HepG2 (cell line): ENCODE measurements around the gene MSI2. TPM values are rescaled to one million over a fixed set of nuclear protein-coding genes. Genes with fewer than 3 reads are reported as not detected.

Experiments used
- FOXM1 ChIP-seq: sonication (generic); formaldehyde crosslinking; IDR thresholded peaks from 2 replicates; pipeline ENCODE4 v1.5.0; 2020; ENCODE audit warnings: missing genetic modification reagents
- GATA4 ChIP-seq: sonication (generic); IDR thresholded peaks from 2 replicates; pipeline ENCODE4 v1.6.1; 2016; ENCODE audit warnings: antibody characterized with exemption, low read depth, borderline replicate concordance
- KAT2B ChIP-seq: fragments of 150-350 bp; IDR thresholded peaks from 2 replicates; pipeline ENCODE4 v1.6.1; 2014; ENCODE audit warnings: low read depth, low read length, borderline replicate concordance
- MAZ ChIP-seq, 2 experiments: sonication (generic) in 1 of 2; formaldehyde crosslinking in 1 of 2; IDR thresholded peaks; 2 replicates each; pipeline versions ENCODE4 v1.5.0 to v1.6.1; 2012 to 2020; ENCODE audit warnings: low read depth in 2 of 2, mild to moderate bottlenecking in 2 of 2, borderline replicate concordance in 1 of 2, improper control_type of control experiment in 1 of 2, low read length in 1 of 2, missing genetic modification reagents in 1 of 2, moderate library complexity in 1 of 2
- RAD21 ChIP-seq: fragments of 450-650 bp; formaldehyde crosslinking; IDR thresholded peaks from 2 replicates; pipeline ENCODE4 v1.5.0; 2020; ENCODE audit warnings: mild to moderate bottlenecking
- RARA ChIP-seq: IDR thresholded peaks from 2 replicates; pipeline ENCODE4 v1.6.1; 2016; ENCODE audit warnings: missing genetic modification reagents, missing compliant biosample characterization
- REXO4 ChIP-seq: sonication (generic); formaldehyde crosslinking; IDR thresholded peaks from 2 replicates; pipeline ENCODE4 v1.8.0; 2022; ENCODE audit warnings: missing genetic modification reagents, mild to moderate bottlenecking, borderline replicate concordance
- RNF2 ChIP-seq: fragments of 450-650 bp; conservative IDR thresholded peaks from 2 replicates; pipeline ENCODE4 v1.6.1; 2016; ENCODE audit warnings: low read depth
- RXRB ChIP-seq: IDR thresholded peaks from 2 replicates; pipeline ENCODE4 v1.6.1; 2016; ENCODE audit warnings: borderline replicate concordance, missing genetic modification reagents, missing compliant biosample characterization
- SIN3A ChIP-seq: IDR thresholded peaks from 2 replicates; pipeline ENCODE4 v1.6.1; 2011; ENCODE audit warnings: low read depth, mild to moderate bottlenecking, control low read depth, low read length, borderline replicate concordance
- SP1 ChIP-seq, 2 experiments: fragments of 450-650 bp in 1 of 2; sonication (generic) in 1 of 2; formaldehyde crosslinking in 1 of 2; IDR thresholded peaks; 2 replicates each; pipeline versions ENCODE4 v1.4.0 to v1.6.1; 2016 to 2020; ENCODE audit warnings: missing genetic modification reagents in 1 of 2
- SYNCRIP ChIP-seq: fragments of 200-400 bp; formaldehyde crosslinking; IDR thresholded peaks from 2 replicates; pipeline ENCODE4 v1.6.1; 2018; ENCODE audit warnings: mild to moderate bottlenecking, low read depth, low read length; ENCODE audit not compliant: insufficient read depth
- TARDBP ChIP-seq: sonication (generic); formaldehyde crosslinking; IDR thresholded peaks from 2 replicates; pipeline ENCODE4 v1.8.0; 2022; ENCODE audit warnings: mild to moderate bottlenecking, missing genetic modification reagents
- TCF7L2 ChIP-seq: IDR thresholded peaks from 2 replicates; pipeline ENCODE4 v1.6.1; 2011; ENCODE audit warnings: mild to moderate bottlenecking, low read depth, low read length, moderate library complexity
- ZBTB21 ChIP-seq: sonication (generic); formaldehyde crosslinking; IDR thresholded peaks from 2 replicates; pipeline ENCODE4 v1.4.0; 2020; ENCODE audit warnings: missing genetic modification reagents
- ZBTB42 ChIP-seq: sonication (generic); formaldehyde crosslinking; IDR thresholded peaks from 2 replicates; pipeline ENCODE4 v1.5.0; 2020; ENCODE audit warnings: mild to moderate bottlenecking, missing genetic modification reagents
- ZFP41 ChIP-seq: sonication (generic); formaldehyde crosslinking; IDR thresholded peaks from 2 replicates; pipeline ENCODE4 v1.4.0; 2020; ENCODE audit warnings: mild to moderate bottlenecking, missing genetic modification reagents, borderline replicate concordance
- ZNF180 ChIP-seq: sonication (generic); formaldehyde crosslinking; IDR thresholded peaks from 2 replicates; pipeline ENCODE4 v1.4.0; 2020; ENCODE audit warnings: low read depth, missing genetic modification reagents, borderline replicate concordance
- ZNF331 ChIP-seq: sonication (generic); formaldehyde crosslinking; IDR thresholded peaks from 2 replicates; pipeline ENCODE4 v1.4.0; 2020; ENCODE audit warnings: missing genetic modification reagents
- ZNF431 ChIP-seq: sonication (generic); formaldehyde crosslinking; IDR thresholded peaks from 2 replicates; pipeline ENCODE4 v1.9.0; 2022; ENCODE audit warnings: missing genetic modification reagents, low read depth, mild to moderate bottlenecking, borderline replicate concordance
- ZNF879 ChIP-seq: sonication (generic); formaldehyde crosslinking; IDR thresholded peaks from 2 replicates; pipeline ENCODE4 v1.8.1; 2023; ENCODE audit warnings: missing genetic modification reagents
- polyA plus RNA-seq, 8 experiments: library from polyadenylated mRNA; depleted of rRNA in 3 of 8; stranded (reverse) in 7 of 8; unstranded in 1 of 8; fragments of >200 nt; fragmentation: Illumina TruSeq in 4 of 8; extraction: Trizol in 4 of 8; gene quantifications; 2 replicates each; pipeline versions ENCODE4 v1.2.1 to v1.2.3, GENCODE V29; 2011 to 2016; ENCODE audit warnings: low read depth in 4 of 8, missing spikeins in 1 of 8, mixed read lengths in 1 of 8; ENCODE audit not compliant: insufficient read depth in 1 of 8
- total RNA-seq, 5 experiments: library from RNA; depleted of rRNA; stranded (reverse); fragments of >200 nt; fragmentation: Illumina TruSeq; extraction: Trizol; gene quantifications; 2 replicates each; pipeline ENCODE4 v1.2.3, GENCODE V29; 2016; ENCODE audit warnings: low read depth in 1 of 5
- TF ChIP-seq, protein P1 (sequence below): sonication (generic); formaldehyde crosslinking; IDR thresholded peaks from 2 replicates; pipeline ENCODE4 v1.4.0; 2020; ENCODE audit warnings: missing genetic modification reagents
- TF ChIP-seq, protein P2 (sequence below): sonication (generic); formaldehyde crosslinking; IDR thresholded peaks from 2 replicates; pipeline ENCODE4 v1.4.0; 2020; ENCODE audit warnings: missing genetic modification reagents
- TF ChIP-seq, protein P3 (sequence below): sonication (generic); formaldehyde crosslinking; IDR thresholded peaks from 2 replicates; pipeline ENCODE4 v1.5.0; 2020; ENCODE audit warnings: missing genetic modification reagents

MSI2 gene
- total and polyA plus RNA-seq, 2 of the 13 experiments (the other 11 are each of a cell fraction or from before 2014, with no cell fraction given), result 77.5 to 78.4 TPM

DNA sequence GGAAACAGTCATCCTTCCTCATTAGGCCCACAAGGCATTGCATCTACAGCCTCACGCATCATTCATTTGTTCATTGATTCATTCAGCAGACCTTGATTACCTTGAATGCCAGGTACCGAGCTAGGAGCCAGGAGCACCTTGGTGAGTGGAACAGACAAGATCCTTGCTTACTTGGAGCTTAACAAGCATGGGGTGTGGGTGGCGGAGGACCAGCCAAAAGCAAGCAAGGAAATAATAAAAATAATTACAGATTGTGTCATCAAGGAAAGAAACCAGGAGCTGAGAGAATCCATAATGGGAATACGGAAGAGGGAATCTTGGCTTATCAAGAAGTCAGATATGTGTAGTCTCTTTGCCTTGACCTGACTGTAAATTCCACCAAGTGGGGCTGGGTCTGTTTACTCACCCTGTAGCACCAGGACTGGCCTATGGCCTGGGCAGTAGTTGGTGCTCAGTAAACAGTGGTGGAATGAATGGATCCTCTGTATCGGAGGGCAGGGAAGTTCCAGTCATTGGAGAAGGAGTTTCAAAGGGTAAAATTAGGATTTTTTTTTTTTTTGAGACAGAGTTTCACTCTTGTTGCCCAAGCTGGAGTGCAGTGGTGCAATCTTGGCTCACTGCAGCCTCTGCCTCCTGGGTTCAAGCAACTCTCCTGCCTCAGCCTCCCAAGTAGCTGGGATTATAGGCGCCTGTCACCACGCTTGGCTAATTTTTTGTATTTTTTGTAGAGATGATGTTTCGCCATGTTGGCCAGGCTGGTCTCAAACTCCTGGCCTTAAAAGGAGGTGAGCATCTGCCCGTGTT, 157.7 kb downstream of the MSI2 start (continued):
- TF ChIP-seq, protein P1, sequence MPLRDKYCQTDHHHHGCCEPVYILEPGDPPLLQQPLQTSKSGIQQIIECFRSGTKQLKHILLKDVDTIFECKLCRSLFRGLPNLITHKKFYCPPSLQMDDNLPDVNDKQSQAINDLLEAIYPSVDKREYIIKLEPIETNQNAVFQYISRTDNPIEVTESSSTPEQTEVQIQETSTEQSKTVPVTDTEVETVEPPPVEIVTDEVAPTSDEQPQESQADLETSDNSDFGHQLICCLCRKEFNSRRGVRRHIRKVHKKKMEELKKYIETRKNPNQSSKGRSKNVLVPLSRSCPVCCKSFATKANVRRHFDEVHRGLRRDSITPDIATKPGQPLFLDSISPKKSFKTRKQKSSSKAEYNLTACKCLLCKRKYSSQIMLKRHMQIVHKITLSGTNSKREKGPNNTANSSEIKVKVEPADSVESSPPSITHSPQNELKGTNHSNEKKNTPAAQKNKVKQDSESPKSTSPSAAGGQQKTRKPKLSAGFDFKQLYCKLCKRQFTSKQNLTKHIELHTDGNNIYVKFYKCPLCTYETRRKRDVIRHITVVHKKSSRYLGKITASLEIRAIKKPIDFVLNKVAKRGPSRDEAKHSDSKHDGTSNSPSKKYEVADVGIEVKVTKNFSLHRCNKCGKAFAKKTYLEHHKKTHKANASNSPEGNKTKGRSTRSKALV (CRISPR knock-in tag), result peak; percentile 79; the same call in 1 of the 2 replicates
- no peak for TF ChIP-seq FOXM1 (CRISPR knock-in tag)
- TF ChIP-seq, protein P2, sequence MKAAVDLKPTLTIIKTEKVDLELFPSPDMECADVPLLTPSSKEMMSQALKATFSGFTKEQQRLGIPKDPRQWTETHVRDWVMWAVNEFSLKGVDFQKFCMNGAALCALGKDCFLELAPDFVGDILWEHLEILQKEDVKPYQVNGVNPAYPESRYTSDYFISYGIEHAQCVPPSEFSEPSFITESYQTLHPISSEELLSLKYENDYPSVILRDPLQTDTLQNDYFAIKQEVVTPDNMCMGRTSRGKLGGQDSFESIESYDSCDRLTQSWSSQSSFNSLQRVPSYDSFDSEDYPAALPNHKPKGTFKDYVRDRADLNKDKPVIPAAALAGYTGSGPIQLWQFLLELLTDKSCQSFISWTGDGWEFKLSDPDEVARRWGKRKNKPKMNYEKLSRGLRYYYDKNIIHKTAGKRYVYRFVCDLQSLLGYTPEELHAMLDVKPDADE (CRISPR knock-in tag), result no peak
- TF ChIP-seq ZNF180 (CRISPR knock-in tag), result no peak
- no peak; the same call in 1 of the 2 replicates for TF ChIP-seq MAZ (IDR thresholded peaks at IDR 0.05; ENCODE audit: borderline replicate concordance, low read depth, low read length)
- TF ChIP-seq MAZ (CRISPR knock-in tag; IDR thresholded peaks at IDR 0.05; ENCODE audit: low read depth), result peak; percentile 58; the same call in 1 of the 2 replicates
- TF ChIP-seq, protein P3, sequence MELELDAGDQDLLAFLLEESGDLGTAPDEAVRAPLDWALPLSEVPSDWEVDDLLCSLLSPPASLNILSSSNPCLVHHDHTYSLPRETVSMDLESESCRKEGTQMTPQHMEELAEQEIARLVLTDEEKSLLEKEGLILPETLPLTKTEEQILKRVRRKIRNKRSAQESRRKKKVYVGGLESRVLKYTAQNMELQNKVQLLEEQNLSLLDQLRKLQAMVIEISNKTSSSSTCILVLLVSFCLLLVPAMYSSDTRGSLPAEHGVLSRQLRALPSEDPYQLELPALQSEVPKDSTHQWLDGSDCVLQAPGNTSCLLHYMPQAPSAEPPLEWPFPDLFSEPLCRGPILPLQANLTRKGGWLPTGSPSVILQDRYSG (CRISPR knock-in tag), result no peak
- 0 out of 2 replicates have a peak, but pooled peaks have one; percentile 75 for TF ChIP-seq ZFP41 (CRISPR knock-in tag)
- TF ChIP-seq ZNF431 (CRISPR knock-in tag), result no peak; the same call in 1 of the 2 replicates
- peak; percentile 52 for TF ChIP-seq RAD21 (CRISPR knock-in tag)
- peak; percentile 81; the same call in 1 of the 2 replicates for TF ChIP-seq GATA4
- TF ChIP-seq RARA (CRISPR knock-in tag), result peak; percentile 97
- no peak for TF ChIP-seq ZBTB42
- no peak for TF ChIP-seq REXO4 (CRISPR knock-in tag)
- TF ChIP-seq SP1 (IDR thresholded peaks at IDR 0.05), result no peak
- TF ChIP-seq SP1 (CRISPR knock-in tag; IDR thresholded peaks at IDR 0.05), result peak; percentile 23; the same call in 1 of the 2 replicates
- TF ChIP-seq RXRB, result peak; percentile 98
- no peak for TF ChIP-seq SIN3A
- TF ChIP-seq ZNF331 (CRISPR knock-in tag), result peak; percentile 96
- TF ChIP-seq ZBTB21, result no peak
- TF ChIP-seq RNF2, result no peak
- TF ChIP-seq ZNF879 (CRISPR knock-in tag), result no peak
- TF ChIP-seq TARDBP (CRISPR knock-in tag), result peak; percentile 99
- TF ChIP-seq TCF7L2, result no peak
- no peak for TF ChIP-seq SYNCRIP
- TF ChIP-seq KAT2B, result no peak
